ENCODE data around the gene SUSD5.

DNA sequence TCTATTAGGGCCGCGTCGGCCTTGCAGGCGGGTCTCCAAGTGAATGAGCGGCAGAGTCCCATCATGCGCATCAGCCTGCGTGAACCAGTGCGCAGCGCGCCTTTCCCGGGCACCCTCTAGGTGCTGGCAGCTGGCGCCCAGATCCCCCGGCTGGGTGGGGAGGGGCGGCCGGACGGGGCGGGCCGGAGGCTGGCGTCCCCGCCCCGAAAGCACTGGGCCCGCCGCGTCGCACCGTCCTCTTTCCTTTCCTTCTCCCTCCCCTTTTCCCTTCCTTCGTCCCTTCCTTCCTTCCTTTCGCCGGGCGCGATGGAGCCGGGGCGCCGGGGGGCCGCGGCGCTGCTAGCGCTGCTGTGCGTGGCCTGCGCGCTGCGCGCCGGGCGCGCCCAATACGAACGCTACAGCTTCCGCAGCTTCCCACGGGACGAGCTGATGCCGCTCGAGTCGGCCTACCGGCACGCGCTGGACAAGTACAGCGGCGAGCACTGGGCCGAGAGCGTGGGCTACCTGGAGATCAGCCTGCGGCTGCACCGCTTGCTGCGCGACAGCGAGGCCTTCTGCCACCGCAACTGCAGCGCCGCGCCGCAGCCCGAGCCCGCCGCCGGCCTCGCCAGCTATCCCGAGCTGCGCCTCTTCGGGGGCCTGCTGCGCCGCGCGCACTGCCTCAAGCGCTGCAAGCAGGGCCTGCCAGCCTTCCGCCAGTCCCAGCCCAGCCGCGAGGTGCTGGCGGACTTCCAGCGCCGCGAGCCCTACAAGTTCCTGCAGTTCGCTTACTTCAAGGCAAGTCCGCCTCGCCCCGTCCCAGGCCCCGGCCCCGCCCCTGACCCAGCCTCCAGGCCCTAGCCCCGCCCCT lies 104.6 kb downstream of the SUSD5 start, which contains the start of gene CRTAP:
- TF ChIP-seq EZH2phosphoT487 (conservative IDR thresholded peaks at IDR 0.05; ENCODE audit: low read length) = no peak
- TF ChIP-seq, protein P1, sequence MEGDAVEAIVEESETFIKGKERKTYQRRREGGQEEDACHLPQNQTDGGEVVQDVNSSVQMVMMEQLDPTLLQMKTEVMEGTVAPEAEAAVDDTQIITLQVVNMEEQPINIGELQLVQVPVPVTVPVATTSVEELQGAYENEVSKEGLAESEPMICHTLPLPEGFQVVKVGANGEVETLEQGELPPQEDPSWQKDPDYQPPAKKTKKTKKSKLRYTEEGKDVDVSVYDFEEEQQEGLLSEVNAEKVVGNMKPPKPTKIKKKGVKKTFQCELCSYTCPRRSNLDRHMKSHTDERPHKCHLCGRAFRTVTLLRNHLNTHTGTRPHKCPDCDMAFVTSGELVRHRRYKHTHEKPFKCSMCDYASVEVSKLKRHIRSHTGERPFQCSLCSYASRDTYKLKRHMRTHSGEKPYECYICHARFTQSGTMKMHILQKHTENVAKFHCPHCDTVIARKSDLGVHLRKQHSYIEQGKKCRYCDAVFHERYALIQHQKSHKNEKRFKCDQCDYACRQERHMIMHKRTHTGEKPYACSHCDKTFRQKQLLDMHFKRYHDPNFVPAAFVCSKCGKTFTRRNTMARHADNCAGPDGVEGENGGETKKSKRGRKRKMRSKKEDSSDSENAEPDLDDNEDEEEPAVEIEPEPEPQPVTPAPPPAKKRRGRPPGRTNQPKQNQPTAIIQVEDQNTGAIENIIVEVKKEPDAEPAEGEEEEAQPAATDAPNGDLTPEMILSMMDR (IDR thresholded peaks at IDR 0.05; ENCODE audit: insufficient read depth, low read length, poor library complexity, severe bottlenecking) = no peak

All from SU-DHL-6 (cell line).